ENCODE measurements around the gene TXLNB. TPM values are rescaled to one million over a fixed set of nuclear protein-coding genes. Genes with fewer than 3 reads are reported as not detected.

Gene TXLNB
- total RNA-seq, 2 donors from 2014 or later = 0.19 to 0.22 TPM

Other genes starting within 250 kb of the TXLNB start
- 10 to 100 TPM; 77.6 to 89.7 TPM for gene HECA, start 156.9 kb downstream of the TXLNB start, total RNA-seq
- gene CITED2, start 82.7 kb upstream of the TXLNB start, total RNA-seq = 10 to 100 TPM; 26.0 to 73.0 TPM